CD4-positive, alpha-beta T cell treated with Interleukin-15 for 4 hours (primary cell): ENCODE data around the gene PER2.

Experiments
- DNase-seq: peaks from one replicate; pipeline ENCODE4 v3.0.0-alpha.2; 2020; ENCODE audit warnings: low spot score

The PER2 gene

DNA sequence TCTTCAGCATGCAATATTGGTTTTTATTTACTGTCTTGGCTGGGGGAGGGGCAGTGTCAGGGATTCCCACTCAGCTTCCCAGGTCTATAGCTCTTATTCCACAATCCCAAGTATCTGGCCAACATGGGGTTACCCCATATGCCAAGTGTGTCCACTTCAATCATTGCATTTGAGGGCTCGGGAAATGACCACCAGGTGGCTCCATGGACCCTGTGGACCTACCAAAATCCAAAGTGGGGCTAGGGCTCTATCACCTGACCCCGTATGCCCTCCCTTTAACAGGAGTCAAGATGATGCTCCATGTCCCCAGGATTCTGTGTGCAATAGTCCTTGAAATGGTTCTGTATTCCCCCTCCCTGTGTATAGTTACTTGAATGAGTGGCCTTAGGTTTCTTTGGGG is 19.8 kb upstream of the PER2 start:
- no peak for DNase-seq

DNA sequence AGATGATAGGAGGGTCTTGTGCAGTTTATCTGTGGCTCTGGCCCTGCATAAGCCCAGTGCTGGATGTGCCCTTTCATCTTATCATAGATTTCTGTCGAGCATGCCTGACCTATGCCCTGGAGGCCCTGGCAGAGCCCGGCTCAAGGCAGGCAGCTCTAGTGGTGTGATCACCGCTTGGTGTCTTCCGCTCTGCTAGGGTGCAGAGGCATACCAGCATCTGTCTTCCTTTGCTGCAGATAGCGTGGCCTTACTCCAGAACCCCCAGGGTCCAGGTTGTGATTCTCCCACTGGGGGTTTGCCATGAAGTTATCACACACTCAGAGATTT is 18.2 kb upstream of the PER2 start:
- no peak for DNase-seq

DNA sequence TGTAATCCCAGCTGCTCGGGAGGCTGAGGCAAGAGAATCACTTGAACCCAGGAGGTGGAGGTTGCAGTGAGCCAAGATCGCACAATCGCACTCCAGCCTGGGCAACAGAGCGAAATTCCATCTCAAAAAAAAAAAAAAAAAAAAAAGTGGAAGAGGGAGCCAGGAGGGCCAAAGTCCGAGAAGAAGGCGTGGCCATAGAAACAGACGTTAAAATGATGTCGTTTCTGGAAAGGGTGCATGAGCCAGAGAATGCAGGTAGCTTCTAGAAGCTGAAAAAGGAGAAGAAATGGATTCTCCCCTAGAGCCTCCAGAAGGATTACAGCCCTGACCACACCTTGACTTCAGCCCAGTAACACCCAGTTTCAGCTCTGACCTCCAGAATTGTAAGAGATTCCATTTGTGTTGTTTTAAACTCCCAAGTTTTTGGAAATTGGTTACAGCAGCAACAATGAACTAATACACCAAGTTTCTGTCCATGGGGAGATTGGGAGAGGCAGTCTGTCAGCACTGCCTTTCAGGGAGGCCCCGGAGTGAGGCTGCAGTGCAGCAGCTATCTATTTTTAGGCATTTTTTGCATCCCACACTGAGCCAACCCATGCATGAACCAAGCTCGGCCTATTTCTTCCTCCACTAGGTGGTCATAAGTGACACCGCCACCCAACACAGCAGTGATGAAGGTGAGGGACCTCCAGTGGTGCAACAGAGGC is 17.7 kb upstream of the PER2 start:
- DNase-seq = no peak

DNA sequence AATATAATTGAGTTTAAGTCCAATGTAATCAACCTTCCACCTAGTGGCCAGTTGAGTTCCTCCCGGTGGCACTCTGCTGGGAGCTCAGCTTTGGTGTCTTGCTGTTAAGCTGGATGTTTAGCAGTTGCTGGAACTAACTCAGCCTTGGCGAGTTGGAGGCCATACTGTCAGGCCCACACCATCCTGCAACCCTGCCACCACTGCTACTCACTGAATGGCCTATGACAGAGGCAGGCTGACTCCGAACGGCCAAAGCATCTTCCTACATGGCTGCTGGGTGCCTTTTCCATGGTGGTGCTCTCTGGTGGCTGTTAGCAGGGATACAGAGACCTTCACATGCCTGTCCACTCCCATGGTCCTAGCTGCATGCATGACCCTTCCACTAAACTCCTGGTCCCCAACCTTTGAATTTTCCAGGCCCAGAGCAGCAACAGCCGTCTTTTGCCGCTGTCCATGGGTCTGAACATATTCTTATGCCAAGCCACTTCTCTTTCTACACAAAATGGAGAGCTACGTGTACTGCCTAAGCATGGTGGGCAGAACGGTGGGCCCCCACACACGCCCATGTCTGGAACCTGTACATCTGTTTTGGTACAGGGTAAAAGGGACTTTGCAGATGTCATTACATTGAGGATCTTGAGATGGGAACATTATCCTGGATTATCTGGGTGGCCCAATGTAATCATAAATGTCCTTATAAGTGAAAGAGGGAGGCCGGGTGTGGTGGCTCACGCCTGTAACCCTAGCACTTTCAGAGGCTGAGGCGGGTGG is 16.9 kb upstream of the PER2 start:
- DNase-seq = no peak

DNA sequence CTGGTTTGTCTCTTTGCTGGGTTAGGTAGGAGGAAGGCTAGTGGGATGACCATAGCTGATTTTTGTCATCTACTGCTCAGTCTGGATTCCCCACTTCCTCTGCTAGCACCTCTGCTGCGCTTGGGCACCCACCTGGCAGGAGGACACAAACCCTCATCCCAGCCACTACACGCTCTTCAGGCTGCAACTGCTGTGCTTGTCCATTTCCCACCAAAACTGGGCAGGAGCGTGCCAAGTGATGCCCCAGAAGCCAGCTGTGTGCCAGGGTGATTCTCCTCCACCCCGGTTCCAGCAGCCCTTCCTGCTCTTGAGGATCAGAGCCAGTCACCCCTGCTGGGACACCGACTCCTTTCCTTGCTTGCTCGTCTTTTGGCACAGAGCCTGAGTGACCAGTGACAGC is 15.7 kb upstream of the PER2 start:
- no peak for DNase-seq

DNA sequence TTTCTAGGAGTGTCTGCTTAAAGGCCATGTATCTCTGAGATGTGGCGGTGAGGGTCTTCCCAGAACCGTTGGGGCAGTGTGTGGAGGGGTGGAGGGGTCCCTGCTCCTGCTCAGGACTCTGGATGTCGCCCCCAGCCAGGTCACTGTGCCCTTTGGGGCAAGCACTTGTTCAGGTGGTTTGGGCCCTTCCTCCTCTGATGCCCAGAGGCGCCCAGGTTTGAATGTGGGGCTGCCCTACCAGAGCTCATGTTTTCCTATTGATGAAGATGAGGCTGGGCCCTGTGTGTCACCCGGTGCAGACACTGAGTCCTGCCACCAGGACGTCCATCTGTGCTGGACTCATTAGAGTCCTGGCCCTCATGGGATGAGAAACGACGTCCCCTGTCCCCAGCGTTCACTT is 14.3 kb upstream of the PER2 start:
- DNase-seq = no peak

DNA sequence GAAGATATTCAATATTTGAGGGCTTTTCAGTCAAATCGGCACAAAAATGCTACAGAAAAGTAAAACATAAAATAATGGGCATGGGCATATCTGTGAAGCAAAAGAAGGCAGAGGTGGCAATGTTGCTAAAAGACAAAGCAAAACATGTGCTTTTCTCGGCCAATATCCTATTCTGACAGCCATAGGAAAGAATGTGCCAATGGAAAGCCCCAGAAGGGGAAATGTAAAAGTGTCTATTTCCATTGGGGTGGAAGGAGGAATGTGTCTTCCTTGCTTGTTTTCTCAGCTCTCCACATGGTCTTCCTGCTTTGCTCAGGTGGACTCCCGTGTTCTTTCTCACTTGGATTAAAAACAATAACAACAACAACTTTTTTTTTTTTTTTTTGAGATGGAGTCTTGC is 13.7 kb upstream of the PER2 start:
- DNase-seq = no peak

DNA sequence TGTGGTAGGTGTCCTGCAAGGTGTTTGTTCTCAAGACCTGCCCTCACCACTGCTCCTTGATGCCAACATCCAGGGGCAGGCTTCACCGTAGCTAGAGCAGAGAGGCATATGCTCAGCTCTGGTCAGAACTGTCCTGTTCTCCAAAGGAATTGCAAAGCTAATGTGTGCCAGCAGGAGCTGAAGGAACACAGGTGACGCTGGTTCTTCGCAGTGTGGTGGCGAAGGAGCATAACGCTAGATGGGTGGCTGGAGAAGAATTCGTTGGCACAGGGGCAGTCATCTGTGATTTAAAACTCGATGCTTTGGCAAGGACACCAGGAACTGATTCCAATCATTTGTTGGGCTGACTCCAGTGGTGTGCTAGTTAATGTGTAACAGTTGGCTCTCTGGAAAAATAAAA is 11.4 kb upstream of the PER2 start:
- DNase-seq = no peak

DNA sequence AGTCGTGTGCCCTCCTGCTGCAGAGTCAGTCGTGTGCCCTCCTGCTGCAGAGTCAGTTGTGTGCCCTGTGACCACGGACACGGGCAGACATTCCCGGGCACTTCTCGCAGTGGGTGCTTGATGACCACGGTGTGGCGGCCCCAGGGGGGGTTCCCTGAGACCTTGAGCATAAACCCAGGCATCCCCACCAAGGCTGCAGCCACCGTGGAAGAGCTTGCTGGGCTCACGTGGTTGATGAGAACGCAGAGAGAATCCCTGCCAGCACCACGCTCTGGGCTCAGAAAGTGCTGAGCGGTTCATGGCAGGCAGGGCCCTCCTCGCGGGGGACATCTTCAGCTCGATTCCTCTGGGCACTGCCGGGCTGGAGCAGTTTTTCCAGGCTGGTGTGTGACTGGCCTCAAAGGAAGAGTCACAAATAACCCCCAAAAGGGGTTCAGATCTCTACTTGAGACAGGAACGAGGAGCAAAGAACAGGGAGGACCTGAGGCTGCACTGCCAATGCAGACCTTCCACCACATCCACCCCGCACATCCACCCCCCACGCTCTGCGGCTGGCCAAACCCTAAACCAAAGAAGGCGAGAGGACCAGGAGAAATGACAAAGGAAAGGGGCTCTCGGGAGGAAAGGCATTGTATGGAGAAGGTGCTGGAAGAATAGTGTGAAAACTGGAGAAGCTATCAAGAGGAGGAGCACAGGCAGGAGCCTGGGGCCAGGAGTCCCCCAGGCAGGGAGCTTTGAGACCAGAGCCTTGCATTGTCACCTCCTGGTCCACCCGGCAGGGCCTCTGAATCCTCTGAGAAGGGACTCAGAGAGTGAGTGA is 8.4 kb upstream of the PER2 start:
- DNase-seq = no peak

DNA sequence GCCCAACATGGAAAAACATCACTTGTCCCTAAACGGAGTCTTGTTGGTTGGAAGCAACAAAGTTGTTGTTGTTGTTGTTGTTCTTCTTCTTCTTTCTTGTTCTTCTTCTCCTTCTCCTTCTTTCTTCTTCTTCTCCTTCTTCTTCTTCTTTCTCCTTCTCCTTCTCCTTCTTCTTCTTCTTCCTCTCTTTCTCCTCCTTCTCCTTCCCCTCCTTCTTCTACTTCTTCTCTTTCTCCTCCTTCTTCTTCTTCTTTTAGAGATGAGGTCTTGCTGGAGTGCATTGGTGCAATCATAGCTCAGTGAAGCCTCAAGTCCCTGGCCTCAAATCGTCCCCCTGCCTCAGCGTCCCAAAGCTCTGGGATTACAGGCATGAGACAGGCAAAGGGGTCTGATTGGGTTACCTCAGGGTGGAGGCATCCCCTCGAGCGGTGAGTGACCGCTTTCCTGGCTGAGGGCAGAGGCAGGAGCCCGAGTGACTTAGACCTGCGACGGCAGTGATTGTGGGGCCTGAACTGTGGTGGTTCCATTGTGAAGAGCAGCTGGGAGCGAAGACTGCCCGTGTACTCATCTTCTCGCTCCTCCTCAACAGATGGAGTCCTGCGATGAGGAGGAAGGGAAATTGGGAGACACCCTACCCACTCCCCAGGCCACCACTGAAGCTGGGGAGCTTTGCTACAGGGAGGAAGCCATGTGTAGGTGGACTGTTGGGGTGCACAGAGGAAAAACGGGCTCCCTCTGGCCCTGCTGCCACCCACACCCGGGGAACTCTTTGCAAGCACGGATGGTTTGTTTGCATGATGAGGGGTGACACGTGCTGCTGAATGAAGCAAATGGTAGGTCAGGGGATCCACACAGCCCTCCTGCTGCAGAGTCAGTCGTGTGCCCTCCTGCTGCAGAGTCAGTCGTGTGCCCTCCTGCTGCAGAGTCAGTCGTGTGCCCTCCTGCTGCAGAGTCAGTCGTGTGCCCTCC is 7.0 kb upstream of the PER2 start:
- no peak for DNase-seq

DNA sequence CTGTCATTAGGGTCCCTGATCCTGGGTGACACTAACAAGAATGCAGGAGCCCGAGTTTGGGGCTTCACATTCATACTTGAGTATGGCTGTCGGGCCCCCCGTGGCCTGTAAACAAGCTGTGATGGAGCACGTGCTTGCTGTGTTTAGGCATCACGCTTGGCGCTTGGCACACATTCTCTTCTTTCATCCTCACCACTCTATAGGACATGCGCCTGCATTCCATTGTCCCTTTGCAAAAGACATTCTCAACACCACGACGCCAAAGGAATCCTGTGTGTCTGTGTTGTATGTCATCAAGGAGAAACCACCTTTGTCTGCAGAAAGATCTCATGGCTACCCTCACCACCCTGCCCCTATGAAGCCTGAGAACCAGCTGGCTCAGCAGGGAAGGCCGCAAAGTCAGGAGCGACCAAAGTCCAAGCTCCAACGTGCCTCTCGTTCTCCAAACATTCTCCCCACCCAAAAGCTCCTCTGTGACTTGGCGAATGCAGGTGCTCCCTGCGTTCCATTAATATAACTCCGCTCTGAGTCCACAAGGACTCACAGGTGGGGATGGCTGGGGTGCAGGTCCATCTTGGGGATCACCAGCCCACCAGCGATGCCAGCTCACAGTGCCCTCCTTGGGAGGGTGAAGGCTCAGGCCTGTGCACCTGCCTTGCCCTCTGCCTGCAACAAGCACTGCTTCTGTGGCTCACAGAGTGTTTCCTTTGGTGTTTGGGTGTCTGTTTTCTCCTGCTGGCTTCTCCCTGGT is 6.2 kb upstream of the PER2 start:
- DNase-seq = no peak

DNA sequence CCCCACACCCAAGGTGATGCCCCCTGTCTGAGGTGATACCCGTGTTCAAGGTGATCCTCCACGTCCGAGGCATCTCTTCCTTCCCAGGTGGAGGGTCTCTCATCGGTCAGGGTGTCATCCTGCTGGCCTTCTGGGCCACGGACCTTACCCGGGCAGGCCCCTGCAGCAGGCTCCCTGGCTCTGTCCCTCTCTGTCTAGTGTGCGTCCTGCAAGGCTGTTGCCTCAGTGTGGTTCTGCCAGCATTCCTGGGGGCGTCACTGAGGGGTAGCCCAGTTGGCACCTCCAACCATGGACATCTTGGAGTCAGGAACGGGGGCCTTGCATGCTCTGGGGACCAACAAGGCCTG is 5.6 kb upstream of the PER2 start:
- no peak for DNase-seq

DNA sequence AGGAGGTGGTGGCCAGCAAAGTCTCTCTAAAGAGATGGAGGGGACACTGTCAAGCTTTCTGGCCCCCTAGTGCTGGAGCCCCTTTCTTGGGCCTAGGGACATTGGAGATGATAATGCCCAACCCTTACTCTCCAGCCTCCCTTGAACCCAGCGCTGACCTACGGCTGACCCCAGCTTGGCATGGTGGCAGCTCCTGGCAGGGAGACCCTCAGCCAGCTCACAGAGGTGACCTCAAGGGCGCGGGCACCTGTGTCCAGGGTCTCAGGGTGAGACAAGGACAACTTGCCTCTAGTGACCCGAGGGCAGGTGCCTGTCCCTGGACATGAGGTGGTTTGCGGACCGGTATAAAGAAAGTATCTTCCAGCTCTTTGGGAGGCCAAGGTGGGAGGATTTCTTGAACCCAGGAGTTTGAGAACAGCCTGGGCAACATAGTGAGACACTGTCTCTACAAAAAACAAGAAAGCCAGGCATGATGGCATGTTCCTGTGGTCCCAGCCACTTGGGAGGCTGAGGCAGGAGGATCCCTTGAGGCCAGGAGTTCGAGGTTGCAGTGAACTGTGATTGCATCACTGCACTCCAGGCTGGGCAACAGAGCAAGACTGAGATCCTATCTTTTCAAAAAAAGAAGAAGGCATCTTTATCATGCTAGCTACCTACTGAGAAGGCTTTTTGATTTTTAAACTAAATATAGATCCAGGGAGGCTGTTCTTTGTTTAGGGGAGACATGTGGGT is 3.3 kb upstream of the PER2 start:
- DNase-seq = no peak

DNA sequence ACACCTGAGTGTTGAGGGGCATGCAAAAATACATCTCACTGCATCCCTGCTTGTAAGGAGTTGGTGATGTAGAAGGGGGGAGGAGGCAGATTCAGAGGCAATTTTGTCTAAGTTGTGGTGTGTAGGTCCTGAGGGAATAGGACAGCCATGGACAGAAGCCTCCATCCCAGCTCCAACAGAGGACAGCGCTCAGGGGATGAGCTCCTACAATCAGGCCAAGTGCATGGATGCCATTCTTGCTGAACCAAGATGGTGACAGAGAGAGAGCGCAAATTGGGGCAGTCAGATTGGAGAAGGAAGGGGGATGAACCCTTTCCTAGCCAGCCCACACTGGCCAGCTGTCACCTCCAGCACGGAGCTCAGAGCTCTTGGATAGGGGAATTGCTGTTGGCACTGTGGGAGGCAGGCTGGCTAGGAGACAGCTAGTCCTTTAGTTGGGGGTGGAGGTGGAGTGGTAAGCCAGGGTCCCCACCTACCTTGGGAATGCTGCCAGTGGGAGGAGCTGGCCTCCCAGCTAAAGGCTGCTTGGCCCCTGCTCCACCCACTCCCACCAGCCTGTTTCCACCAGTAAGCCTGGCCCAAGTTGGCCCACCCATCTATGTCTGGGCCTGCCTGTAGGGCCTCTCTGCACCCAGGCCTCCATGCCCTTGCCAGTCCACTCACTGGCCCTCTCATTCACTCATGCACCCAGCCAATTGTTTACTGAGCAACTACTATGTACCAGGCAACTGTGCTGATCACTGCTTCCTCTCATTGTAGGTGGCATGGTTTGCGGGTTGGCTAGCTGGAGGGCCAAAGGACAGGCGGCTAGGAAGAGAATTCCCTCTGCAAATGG is 2.5 kb upstream of the PER2 start:
- no peak for DNase-seq

DNA sequence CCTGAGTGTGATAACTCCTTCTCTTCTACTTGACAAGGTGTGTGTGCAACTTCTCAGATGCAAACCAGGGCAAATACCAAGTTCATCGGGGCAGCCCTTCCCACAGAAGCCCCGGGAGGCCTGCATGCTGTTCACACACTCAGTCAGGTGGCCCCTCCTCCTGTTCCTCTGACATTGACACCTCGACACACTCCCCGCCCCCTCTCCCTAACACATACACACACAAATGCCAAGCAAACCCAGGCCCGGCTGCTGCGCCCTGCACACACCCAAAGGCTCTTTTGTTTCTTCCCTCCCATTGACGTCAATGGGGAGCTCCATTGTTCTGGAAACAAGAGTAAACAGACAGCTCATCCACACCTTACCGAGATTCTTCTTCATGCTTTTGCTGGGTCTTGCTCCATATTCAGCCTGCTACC is 1.7 kb upstream of the PER2 start:
- DNase-seq = peak; percentile 7

DNA sequence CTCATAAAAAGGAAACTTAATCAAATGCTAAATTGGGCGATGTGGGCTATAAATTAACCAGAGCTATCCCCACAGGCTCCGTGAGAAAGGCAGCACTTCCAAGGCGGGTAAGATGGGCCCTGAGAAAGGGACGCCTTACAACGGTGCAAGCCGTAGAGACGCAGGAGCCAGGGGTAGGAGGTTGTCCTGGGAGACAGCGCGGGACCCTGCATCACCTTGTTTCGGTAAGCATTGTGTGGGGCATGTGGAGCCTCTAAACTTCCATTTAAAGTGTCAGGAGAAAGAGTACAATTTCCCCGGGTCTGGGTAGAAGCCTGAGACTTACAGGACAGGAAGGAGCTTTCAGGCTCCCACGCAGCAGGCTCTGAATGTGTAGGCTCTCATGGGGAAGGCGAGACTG is 1.2 kb upstream of the PER2 start:
- no peak for DNase-seq

DNA sequence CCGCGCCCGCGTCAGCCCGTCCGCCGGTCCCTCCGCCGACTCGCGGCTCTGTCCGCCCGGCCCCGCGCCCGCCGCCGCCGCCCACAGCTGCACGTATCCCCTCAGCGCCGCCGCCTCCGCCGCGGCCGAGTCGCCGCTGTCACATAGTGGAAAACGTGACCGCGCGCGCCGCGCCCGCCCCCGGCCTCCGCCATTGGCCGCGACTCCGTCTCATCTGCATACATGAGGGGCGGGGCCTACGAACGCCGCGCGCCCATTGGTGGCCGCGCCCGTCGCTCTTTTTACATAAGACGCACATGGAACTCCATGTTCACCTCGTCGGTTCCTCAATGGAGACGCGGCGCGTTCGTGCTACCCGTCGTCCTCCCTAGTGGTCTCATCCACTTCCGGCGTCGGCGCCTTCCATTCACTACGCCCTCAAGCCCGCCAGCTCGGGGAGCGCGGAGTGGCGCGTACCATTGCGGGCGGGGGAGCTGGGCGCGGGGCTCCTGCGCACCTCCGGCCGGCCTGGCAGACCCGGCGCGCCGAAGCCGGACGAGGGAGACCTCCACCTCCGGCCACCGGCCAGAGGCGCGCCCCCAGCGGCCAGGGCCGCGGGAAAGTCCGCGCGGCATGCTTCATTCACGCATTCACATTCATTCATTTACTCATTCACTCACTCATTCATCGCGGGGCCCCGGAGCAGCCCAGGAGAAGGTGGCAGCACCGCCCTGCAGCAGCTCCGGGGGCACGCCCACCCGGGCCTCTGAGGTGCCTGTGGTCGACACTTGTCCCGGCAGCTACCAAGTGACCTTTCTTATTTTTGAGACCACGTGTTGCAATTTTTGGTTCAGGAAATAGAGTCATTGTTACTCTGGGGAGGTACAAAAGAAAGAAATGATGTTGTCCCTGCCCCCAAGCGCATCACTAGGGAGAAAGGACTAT is 502 bp upstream of the PER2 start:
- peak; percentile 98 for DNase-seq

DNA sequence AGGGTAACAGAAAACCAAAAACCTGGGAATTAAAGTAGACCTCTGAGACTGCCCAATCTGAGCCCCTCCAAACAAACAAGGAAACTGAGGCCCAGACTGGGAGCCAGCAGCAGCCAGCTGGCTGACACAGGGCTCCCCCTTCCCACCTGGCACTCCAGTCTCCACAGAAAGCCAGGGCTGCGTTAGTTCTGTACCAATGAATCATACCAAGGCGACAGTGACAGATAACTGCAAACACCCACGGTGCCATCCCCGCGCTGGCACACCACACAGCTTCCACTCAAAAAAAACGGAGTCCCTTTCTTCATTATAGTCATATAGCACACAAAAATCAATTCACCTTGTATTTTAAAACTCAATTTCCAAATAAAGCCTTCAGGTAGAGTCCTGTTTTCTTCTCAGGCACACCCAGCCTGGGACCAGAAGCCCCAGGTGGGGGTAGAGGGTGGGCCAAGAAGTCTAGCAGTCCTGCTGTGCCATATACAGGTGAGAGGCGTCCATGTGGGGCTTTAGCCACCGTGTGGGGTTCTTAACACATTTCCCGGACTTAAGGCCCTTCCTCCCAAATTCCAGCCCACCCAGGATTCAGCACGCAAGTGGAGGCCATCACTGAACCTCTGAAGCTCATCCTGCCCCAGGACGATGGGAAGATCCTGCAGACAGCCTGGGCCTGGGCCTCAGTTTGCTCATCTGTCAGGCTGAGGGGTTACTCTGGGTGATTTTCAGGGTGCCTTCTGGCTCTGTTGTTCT is 1.2 kb downstream of the PER2 start:
- DNase-seq = no peak
